ENCODE results near the gene KCP. TPM values are rescaled to one million over a fixed set of nuclear protein-coding genes. Genes with fewer than 3 reads are reported as not detected.

KCP gene
- total RNA-seq, 1 donor from 2014 or later, result 0.15 TPM

GRCh38 chr7:128908750-128909624, 1.5 kb downstream of the KCP start:
- ATAC-seq, result no peak
- no peak for DNase-seq (ENCODE audit: low spot score)

- DNase-seq (ENCODE audit: low spot score), result no peak
These were observed 3.5 kb downstream of the KCP start for GRCh38 chr7:128906766-128907559.

GRCh38 chr7:128906001-128906765, 4.3 kb downstream of the KCP start:
- ATAC-seq (no peak), DNase-seq (ENCODE audit: low spot score) (no peak)

More at GRCh38 chr7:128906766-128907559, 3.5 kb downstream of the KCP start:
- no peak for ATAC-seq

DNA sequence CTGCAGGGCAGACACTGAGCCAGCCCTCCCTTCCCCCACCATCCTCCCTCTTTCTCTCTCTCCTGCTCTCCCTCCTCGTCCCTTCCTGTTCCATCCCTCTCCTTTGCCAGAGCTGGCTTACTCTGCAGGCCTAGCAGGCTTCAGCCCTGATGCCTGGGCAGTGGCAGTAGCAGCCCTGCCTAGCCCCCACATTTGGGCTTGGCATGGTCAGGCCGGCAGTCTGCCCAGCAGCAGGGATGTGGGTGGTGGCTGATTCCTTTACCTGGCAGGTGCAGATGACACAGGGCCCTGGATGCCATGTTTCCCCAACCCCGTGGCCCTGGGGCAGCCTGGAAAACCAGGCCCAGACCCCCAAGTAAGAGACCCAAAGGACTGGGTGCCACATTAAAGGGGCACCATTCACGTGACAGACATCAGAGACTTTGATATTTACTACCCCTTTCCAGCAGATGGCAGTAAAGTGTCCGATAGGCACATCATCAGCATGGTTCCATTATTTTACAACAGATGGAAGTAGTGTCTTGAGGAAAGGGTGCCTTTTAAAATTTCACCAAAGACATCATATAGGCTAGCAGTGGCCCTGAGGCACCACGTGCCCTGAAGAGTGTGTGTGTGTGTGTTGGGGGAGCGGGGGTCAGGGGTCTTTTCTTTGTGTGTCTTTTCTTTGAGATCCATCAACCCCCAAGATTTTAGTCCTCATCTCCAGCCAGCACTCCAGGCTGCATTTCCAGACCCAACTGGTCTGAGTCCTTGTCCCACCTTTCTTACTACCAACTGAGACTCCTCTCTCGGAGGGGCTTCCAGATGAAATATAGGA, 5.9 kb downstream of the KCP start:
- DNase-seq (ENCODE audit: low spot score) (no peak), ATAC-seq (peak; percentile 78)

- DNase-seq (ENCODE audit: low spot score) (no peak), ATAC-seq (no peak)
These were observed 6.7 kb downstream of the KCP start for GRCh38 chr7:128903621-128904361.

- no peak for DNase-seq (ENCODE audit: low spot score)
- ATAC-seq, result no peak
These were observed 7.5 kb downstream of the KCP start for GRCh38 chr7:128902761-128903585.

- ATAC-seq, result peak; percentile 61
- no peak for DNase-seq (ENCODE audit: low spot score)
These were observed 10.3 kb downstream of the KCP start for GRCh38 chr7:128900237-128900636.

- DNase-seq (ENCODE audit: low spot score), result no peak
- ATAC-seq, result peak; percentile 45
These were observed 11.1 kb downstream of the KCP start for GRCh38 chr7:128899392-128899791.

GRCh38 chr7:128895320-128895719, 15.2 kb downstream of the KCP start:
- no peak for DNase-seq (ENCODE audit: low spot score)
- ATAC-seq, result no peak

GRCh38 chr7:128894101-128894440, 16.4 kb downstream of the KCP start:
- ATAC-seq (no peak), DNase-seq (ENCODE audit: low spot score) (no peak)

- no peak for DNase-seq (ENCODE audit: low spot score)
- peak; percentile 20 for ATAC-seq
These were observed 17.0 kb downstream of the KCP start for GRCh38 chr7:128893251-128894100.

DNA sequence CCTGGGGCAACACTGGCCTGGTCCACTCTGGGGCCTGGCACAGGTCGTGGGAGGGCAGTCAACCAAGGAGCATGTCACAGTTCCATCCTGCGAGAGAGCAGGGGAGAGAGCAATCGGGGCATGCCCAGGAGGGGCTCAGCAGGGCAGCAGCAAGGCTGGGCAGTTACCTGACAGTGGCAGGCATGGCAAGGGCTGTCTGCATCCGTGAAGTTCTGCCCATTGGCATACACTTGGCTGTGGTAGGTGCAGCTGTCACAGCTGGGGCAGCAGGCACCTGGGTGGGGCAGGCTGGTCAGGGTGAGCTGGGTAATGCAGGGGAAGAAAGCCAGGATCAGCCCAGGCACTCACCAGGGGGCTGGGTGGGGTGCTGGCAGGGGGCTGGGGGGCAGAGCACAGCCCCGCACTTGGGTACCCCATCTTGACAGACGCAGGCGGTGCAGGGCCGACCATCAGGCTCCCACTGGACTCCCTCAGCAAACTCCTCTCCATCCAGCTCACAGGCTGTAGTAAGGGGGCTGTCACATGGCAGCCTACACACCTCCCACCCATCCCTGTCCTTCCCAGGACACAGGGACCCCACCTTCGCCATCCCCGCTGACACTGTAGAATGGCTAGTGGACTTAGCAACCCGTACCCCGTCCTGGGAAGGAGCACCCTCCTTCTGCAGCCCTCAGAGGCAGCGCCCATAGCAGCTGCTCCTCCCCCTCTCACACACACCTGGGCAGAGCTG, 17.8 kb downstream of the KCP start:
- ATAC-seq (no peak), DNase-seq (ENCODE audit: low spot score) (no peak)

GRCh38 chr7:128891942-128892269, 18.6 kb downstream of the KCP start:
- no peak for ATAC-seq
- DNase-seq (ENCODE audit: low spot score), result no peak

DNA sequence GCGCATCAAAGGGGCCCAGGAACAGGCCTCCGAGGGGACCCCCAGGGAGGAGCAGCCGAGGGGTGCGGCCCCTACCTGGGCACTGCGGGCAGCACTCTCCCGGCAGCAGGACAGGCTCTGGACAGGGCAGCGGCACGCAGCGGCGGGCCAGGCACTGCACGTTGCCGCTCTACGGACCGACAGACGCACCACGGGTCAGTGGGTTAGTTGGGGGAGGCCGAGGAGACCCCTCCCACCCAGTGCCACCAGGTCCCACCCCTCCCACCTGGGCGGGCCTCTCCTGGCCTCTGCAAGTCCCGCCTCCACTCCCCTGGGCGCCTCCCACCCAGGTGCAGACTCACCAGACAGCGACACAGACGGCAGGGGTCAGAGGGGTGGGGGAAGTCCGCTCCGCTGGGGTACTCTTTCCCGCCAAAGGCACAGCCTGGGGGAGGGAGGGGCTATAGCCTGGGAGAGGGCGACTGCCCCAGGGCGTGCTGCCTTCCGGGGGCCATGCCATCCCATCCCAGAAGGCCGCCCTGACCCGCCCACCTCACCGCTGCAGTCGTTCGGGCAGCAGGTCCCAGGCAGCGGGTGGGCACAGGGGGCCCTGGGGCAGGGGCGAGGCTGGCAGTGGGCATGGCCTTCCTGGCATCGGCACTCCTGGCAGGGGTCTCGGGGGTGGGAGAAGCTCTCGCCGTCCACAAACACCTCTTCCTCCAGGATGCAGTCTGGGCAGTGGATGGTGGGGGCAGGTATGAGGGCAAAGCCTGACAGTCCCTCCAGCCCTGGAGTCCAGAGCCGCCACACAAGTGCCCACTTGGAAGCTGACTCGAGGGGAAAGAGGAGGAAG, 19.2 kb downstream of the KCP start:
- peak; percentile 52 for ATAC-seq
- DNase-seq (ENCODE audit: low spot score), result no peak

DNA sequence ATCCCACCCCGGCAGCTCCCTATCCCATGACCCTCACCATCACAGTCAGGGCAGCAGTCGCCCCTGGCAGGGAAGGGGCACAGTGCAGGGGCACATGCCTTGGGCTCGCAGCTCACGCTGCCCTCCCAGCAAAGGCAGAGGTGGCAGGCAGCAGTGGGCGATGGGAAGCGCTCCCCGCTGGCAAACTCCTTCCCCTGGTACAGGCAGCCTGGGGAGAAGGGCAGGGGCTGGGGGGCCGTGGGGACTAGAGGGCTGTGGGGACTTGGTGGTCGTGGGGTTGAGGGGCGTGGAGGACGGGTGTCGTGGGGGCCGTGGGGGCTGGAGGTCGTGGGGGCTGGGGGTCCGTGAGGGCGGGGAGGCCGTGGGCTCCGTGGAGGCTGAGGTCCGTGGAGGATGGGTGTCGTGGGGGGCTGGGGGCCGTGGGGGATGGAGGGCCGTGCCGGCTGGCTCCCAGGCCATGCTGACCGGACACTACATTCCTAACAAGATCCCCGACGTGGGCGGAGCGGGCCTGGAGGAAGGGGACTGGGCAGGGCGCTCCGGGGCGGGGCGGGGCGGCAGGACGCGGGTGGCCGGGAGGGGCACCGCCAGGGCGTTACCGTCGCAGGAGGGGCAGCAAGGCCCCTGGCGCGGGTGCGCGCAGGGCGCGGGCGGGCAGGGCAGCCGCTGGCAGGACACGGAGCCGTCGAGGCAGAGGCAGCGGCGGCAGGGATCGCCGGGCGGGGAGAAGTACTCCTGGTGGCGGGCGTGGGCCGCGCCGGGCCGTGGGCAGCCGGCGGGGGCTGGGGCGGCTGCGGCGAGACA, 20.0 kb downstream of the KCP start:
- ATAC-seq (peak; percentile 42), DNase-seq (ENCODE audit: low spot score) (no peak)

DNA sequence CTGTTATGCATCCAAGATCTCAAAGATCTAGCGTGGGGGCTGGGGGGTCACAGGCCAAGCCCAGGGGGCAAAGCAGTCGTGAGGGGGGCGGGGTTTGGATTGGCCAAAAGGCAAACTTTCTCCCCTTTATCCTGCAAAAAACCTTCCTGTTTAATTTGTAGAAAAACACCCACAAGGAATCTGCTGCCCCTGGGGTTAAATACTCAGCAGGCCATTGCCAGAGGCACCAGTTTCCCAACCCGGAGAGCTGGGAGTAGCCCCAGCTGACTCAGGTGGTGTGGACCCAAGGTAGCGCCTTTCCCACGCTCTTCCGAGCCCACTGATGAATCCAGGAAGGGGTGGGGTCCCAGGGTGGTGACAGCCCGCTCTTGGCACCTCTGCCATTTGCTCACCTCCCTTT, 21.4 kb downstream of the KCP start:
- no peak for DNase-seq (ENCODE audit: low spot score)
- no peak for ATAC-seq
